ENCODE data around the gene TECPR1.

Gene TECPR1

GRCh38 chr7:98165827-98166667, 86.0 kb downstream of the TECPR1 start (continued):
- TF ChIP-seq ZNF626 (tag by site-specific recombination; IDR thresholded peaks at IDR 0.05): no peak
- TF ChIP-seq ZNF555 (tag by site-specific recombination; conservative IDR thresholded peaks at IDR 0.05): no peak
- TF ChIP-seq, protein P1, sequence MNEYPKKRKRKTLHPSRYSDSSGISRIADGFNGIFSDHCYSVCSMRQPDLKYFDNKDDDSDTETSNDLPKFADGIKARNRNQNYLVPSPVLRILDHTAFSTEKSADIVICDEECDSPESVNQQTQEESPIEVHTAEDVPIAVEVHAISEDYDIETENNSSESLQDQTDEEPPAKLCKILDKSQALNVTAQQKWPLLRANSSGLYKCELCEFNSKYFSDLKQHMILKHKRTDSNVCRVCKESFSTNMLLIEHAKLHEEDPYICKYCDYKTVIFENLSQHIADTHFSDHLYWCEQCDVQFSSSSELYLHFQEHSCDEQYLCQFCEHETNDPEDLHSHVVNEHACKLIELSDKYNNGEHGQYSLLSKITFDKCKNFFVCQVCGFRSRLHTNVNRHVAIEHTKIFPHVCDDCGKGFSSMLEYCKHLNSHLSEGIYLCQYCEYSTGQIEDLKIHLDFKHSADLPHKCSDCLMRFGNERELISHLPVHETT (tag by site-specific recombination; IDR thresholded peaks at IDR 0.05): no peak
- TF ChIP-seq ZNF473 (tag by site-specific recombination; IDR thresholded peaks at IDR 0.05): no peak
- TF ChIP-seq, protein P2, sequence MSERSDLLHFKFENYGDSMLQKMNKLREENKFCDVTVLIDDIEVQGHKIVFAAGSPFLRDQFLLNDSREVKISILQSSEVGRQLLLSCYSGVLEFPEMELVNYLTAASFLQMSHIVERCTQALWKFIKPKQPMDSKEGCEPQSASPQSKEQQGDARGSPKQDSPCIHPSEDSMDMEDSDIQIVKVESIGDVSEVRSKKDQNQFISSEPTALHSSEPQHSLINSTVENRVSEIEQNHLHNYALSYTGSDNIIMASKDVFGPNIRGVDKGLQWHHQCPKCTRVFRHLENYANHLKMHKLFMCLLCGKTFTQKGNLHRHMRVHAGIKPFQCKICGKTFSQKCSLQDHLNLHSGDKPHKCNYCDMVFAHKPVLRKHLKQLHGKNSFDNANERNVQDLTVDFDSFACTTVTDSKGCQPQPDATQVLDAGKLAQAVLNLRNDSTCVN (tag by site-specific recombination; optimal IDR thresholded peaks at IDR 0.05): no peak
- TF ChIP-seq SCRT2 (tag by site-specific recombination; IDR thresholded peaks at IDR 0.05): peak; percentile 99
- no peak for TF ChIP-seq ZBTB7A (tag by site-specific recombination; IDR thresholded peaks at IDR 0.05; ENCODE audit: low read depth)
- no peak for TF ChIP-seq ZNF677 (tag by site-specific recombination; IDR thresholded peaks at IDR 0.05)
- no peak for TF ChIP-seq ZNF621 (tag by site-specific recombination; IDR thresholded peaks at IDR 0.05)
- TF ChIP-seq ZNF670 (tag by site-specific recombination; IDR thresholded peaks at IDR 0.05; ENCODE audit: low read depth): no peak
- no peak for TF ChIP-seq ZNF529 (tag by site-specific recombination; IDR thresholded peaks at IDR 0.05; ENCODE audit: insufficient replicate concordance)
- no peak for TF ChIP-seq TCF7L2 (IDR thresholded peaks at IDR 0.05; ENCODE audit: borderline replicate concordance, low read depth, low read length)
- no peak for TF ChIP-seq ZFP3 (tag by site-specific recombination; IDR thresholded peaks at IDR 0.05; ENCODE audit: low read depth)
- TF ChIP-seq ZNF558 (tag by site-specific recombination; IDR thresholded peaks at IDR 0.05): no peak
- no peak for TF ChIP-seq ZNF548 (tag by site-specific recombination; IDR thresholded peaks at IDR 0.05)
- TF ChIP-seq, protein P3, sequence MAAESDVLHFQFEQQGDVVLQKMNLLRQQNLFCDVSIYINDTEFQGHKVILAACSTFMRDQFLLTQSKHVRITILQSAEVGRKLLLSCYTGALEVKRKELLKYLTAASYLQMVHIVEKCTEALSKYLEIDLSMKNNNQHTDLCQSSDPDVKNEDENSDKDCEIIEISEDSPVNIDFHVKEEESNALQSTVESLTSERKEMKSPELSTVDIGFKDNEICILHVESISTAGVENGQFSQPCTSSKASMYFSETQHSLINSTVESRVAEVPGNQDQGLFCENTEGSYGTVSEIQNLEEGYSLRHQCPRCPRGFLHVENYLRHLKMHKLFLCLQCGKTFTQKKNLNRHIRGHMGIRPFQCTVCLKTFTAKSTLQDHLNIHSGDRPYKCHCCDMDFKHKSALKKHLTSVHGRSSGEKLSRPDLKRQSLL (tag by site-specific recombination; IDR thresholded peaks at IDR 0.05): peak; percentile 83
- TF ChIP-seq, protein P4, sequence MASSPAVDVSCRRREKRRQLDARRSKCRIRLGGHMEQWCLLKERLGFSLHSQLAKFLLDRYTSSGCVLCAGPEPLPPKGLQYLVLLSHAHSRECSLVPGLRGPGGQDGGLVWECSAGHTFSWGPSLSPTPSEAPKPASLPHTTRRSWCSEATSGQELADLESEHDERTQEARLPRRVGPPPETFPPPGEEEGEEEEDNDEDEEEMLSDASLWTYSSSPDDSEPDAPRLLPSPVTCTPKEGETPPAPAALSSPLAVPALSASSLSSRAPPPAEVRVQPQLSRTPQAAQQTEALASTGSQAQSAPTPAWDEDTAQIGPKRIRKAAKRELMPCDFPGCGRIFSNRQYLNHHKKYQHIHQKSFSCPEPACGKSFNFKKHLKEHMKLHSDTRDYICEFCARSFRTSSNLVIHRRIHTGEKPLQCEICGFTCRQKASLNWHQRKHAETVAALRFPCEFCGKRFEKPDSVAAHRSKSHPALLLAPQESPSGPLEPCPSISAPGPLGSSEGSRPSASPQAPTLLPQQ (tag by site-specific recombination; IDR thresholded peaks at IDR 0.05): no peak
- TF ChIP-seq OSR2 (tag by site-specific recombination; IDR thresholded peaks at IDR 0.05): no peak

Data from HEK293 (cell line).